CD4-positive, alpha-beta T cell treated with Interleukin-17A for 4 hours (primary cell): ENCODE results near the gene SORL1.

Source experiments
- DNase-seq: peaks from one replicate; pipeline ENCODE4 v3.0.0-alpha.2; 2020; ENCODE audit warnings: mixed read lengths

Gene SORL1

GRCh38 chr11:121455115-121455514 is 3.0 kb downstream of the SORL1 start:
- DNase-seq: no peak

- no peak for DNase-seq
These were observed 4.0 kb downstream of the SORL1 start for GRCh38 chr11:121456151-121456550.

- no peak for DNase-seq
These were observed 4.8 kb downstream of the SORL1 start for GRCh38 chr11:121456816-121457431.

- no peak for DNase-seq
These were observed 6.4 kb downstream of the SORL1 start for GRCh38 chr11:121458551-121458950.

- DNase-seq: peak; percentile 71
These were observed 7.4 kb downstream of the SORL1 start for GRCh38 chr11:121459413-121460017.

- DNase-seq: no peak
These were observed 8.9 kb downstream of the SORL1 start for GRCh38 chr11:121460941-121461514.

GRCh38 chr11:121461843-121462242 is 9.7 kb downstream of the SORL1 start:
- no peak for DNase-seq

- DNase-seq: no peak
These were observed 11.7 kb downstream of the SORL1 start for GRCh38 chr11:121463689-121464335.

GRCh38 chr11:121464352-121464946 is 12.3 kb downstream of the SORL1 start:
- peak; percentile 84 for DNase-seq

- no peak for DNase-seq
These were observed 13.6 kb downstream of the SORL1 start for GRCh38 chr11:121465709-121466062.

GRCh38 chr11:121466063-121466794 is 14.1 kb downstream of the SORL1 start:
- peak; percentile 65 for DNase-seq

GRCh38 chr11:121467471-121467870 is 15.4 kb downstream of the SORL1 start:
- DNase-seq: no peak

GRCh38 chr11:121467965-121468364 is 15.9 kb downstream of the SORL1 start:
- DNase-seq: peak; percentile 89

GRCh38 chr11:121469910-121470309 is 17.8 kb downstream of the SORL1 start:
- DNase-seq: no peak

GRCh38 chr11:121471167-121471566 is 19.1 kb downstream of the SORL1 start:
- no peak for DNase-seq

- DNase-seq: no peak
These were observed 20.2 kb downstream of the SORL1 start for GRCh38 chr11:121472312-121472711.

GRCh38 chr11:121473064-121473777 is 21.1 kb downstream of the SORL1 start:
- DNase-seq: no peak

GRCh38 chr11:121474680-121475079 is 22.6 kb downstream of the SORL1 start:
- DNase-seq: peak; percentile 25

- DNase-seq: peak; percentile 27
These were observed 24.4 kb downstream of the SORL1 start for GRCh38 chr11:121476379-121477032.

- DNase-seq: no peak
These were observed 26.2 kb downstream of the SORL1 start for GRCh38 chr11:121478226-121478894.
